LNCAP (cell line): ENCODE results near the gene BEST1.

Experiments used
- TF ChIP-seq, protein P1 (sequence below): fragments of 450-650 bp; IDR thresholded peaks from 2 replicates; pipeline ENCODE4 v1.5.1; 2017; ENCODE audit warnings: mild to moderate bottlenecking

Gene BEST1

GRCh38 chr11:61983419-61983818 lies 33.3 kb downstream of the BEST1 start:
- TF ChIP-seq, protein P1, sequence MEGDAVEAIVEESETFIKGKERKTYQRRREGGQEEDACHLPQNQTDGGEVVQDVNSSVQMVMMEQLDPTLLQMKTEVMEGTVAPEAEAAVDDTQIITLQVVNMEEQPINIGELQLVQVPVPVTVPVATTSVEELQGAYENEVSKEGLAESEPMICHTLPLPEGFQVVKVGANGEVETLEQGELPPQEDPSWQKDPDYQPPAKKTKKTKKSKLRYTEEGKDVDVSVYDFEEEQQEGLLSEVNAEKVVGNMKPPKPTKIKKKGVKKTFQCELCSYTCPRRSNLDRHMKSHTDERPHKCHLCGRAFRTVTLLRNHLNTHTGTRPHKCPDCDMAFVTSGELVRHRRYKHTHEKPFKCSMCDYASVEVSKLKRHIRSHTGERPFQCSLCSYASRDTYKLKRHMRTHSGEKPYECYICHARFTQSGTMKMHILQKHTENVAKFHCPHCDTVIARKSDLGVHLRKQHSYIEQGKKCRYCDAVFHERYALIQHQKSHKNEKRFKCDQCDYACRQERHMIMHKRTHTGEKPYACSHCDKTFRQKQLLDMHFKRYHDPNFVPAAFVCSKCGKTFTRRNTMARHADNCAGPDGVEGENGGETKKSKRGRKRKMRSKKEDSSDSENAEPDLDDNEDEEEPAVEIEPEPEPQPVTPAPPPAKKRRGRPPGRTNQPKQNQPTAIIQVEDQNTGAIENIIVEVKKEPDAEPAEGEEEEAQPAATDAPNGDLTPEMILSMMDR: no peak

GRCh38 chr11:61985869-61986268 lies 35.7 kb downstream of the BEST1 start:
- TF ChIP-seq, protein P1: no peak

DNA sequence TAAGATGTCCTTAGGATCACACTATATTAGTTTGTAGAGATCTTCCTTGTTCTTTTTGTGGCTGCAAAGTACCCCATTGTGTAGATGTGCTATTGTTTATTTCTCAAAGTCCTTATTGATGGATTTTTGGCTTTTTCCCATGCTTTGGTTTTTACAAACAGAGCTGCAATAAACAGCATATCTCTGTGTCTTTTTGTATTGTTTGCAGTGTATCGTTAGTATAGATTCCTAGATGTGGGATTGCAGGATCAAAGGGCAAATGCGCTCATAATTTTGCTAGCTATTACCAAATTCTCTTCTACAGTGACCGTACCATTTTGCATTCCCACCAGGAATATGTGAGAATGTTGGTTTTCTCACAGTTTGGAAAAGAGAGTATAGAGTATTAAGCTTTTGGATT lies 44.8 kb downstream of the BEST1 start:
- TF ChIP-seq, protein P1: no peak

DNA sequence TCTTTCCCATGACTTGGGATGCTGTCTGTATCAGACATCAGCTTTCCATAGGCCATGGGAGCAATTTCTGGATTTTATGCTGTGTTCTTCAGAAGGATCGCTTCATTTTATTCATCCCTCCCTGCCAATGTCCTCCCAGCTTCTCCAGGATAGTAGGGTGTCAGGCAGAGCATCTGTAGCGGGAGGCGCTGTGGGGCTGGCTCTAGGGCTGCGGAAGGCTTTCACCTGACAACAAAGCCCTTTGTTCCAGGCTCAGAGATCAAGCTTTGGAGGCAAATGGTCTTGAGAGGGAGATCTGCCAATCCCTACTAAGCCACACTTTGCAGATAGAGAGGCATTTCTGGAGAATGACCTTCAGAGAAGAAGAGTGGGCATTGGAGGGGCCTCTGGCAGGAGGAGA lies 46.8 kb downstream of the BEST1 start:
- TF ChIP-seq, protein P1: no peak

DNA sequence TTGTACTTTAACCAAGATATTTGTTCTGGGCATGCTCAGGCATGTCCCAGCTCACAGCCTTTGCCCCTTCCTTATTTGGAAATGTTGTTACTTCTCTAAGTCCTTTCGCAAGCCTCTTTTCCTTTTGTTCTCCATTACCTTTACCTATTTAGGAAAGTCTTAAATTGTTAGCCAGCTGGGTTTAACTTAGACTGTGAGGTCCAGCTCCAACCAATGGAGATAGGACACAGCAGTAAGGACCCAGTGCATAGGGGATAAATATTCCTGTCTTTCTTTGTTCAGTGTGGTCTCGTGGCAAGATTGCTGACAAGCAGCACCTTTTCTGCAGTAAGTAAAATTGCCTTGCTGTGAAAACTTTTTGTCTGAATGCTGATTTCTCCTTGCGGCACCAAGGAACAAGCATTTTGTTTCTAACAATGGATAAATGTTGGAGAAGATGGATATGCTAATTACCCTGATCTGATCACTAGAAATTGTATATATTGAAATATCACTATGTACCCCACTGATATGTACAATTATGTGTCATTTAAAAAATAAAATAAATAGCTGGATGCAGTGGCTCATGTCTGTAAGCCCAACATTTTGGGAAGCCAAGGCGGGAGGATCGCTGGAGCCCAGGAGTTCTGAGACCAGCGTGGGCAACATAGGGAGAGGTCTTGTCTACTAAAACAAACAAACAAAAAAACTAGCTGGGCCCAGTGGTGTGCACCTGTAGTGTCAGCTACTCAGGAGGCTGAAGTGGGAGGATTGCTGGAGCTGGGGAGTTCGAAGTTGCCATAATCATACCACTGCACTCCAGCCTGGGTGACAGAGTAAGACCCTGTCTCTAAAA lies 49.2 kb downstream of the BEST1 start:
- TF ChIP-seq, protein P1: no peak

DNA sequence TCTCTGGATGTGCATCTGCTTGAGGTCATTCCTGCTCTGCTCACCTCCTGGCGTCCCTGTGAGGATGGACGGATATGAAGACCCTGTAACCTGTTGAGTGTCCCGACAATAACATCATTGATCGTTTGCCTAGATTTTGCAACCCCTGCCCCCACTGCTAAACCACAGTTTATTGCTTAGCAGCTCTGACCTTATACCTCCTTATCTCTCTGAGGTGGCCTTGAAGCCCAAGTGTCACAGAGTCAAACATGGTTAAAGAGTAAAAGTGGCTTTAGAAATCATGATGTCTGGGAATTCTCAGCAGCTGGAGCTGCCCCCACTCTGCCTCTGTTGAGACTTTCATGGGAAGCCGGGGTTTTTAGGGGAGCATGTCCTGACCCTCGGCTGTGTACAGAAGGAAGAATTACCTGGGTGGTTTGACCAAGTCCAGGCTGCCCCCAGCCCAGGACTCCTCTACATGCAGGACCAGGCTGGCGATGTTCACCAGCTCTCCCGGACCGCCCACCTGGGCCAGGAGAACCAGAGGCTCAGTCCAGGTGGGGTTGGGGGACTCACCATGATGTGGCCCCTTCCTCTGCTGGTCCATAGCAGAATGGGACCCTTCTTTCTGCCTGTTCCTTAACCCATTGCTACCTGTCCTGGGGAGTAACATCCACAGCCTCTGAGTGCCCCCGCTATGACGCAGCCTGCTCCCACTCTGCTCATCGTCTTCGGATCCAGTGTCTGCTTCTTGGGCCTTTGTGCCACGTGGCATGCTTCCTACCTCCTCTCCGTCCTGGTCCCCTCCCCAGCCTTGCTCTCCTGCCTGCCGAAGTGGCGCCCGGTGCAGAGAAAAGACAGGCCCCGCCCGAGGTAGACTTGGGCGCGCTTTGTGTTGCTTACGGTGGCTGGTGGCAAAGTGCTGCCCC lies 50.6 kb downstream of the BEST1 start:
- TF ChIP-seq, protein P1: no peak

DNA sequence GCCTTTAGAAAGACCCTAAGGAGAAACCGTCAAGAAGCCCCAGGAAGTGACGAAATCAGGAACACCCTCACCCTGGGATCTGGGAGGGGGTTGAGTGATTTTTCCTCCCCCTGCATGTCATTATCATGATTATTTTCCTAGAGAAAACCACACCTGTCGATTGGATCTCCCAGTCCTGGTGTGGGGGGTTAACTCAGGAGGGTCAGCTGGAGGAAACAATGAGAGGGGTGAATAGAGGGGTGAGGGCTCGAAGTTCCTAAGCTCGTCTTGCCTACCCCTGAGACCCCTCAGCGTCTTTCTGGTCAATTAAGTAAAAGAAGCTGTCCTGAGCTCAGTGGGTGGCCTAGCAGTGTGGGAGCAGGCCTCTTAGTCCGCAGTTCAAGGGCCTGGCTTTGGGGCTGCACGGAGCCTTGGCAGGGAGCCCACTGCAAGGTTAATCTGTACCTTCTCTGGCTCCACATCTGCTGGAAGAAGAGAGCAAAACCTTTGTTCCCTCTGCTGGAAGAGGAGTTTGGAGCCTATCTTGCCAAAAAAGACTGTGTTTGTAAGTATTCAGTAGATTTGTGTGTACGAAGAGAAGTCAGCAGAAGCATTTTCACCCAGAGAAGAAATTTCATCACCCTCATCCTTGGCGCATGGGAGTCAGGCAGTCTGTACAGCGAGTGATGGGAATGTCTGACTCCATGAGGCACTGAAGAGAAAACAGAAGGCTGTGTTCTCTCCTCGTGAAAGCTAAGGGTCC lies 51.5 kb downstream of the BEST1 start:
- TF ChIP-seq, protein P1: no peak
